ENCODE measurements around the gene PROX1.

- no peak for TF ChIP-seq CTCF (IDR thresholded peaks at IDR 0.05)
- peak in 2 of 4 donors; percentile 48 to 67 for TF ChIP-seq POLR2A (IDR thresholded peaks at IDR 0.05)
These were observed at the start of gene PROX1 for GRCh38 chr1:213987927-213988506.

Data from esophagus squamous epithelium (tissue), 4 donors.